K562 (cell line): ENCODE measurements around the gene SERPINE3. TPM values are rescaled to one million over a fixed set of nuclear protein-coding genes. Genes with fewer than 3 reads are reported as not detected.

Experiments used
- ATAC-seq: fragments of 200-7000 bp; cut with Tn5 transposase; 3 replicates; pipeline ENCODE4 v1.9.1; 2020; ENCODE audit warnings: moderate library complexity
- BruUV-seq: library from RNA; stranded (reverse); fragments of 400-500 nt; replicated peaks from 2 replicates; lab custom pipeline; 2021; lab: Mats Ljungman, UMichigan
- CTCF ChIA-PET: fragments of 300-600 bp; formaldehyde crosslinking; extraction: SDS; loops from one replicate; lab custom pipeline; 2021; ENCODE audit warnings: low intra/inter-chr PET ratio; lab: Yijun Ruan, JAX
- POLR2A ChIA-PET: fragments of 300-600, 350-650 bp; sonication (Branson Sonifier 250); formaldehyde crosslinking; extraction: SDS; loops from one replicate; lab custom pipeline; 2021; ENCODE audit warnings: antibody characterized with exemption, inconsistent platforms; lab: Yijun Ruan, JAX
- DNase-seq, 4 experiments: peaks; one replicate each; pipeline versions ENCODE4 v3.0.0 to v3.0.0-alpha.2; 2011 to 2018; ENCODE audit warnings: low spot score in 3 of 4, mixed read lengths in 3 of 4; ENCODE audit errors: extremely low read depth in 1 of 4
- FAIRE-seq: peaks from 2 replicates; lab custom pipeline; 2011; peaks lifted over from hg19 to GRCh38; lab: Jason Lieb, UNC
- H2AFZ ChIP-seq: 2 replicates; pipeline ENCODE4 v1.6.0; 2011; ENCODE audit warnings: low read depth, low read length, control low read depth, inconsistent platforms
- H3K27ac ChIP-seq: fragments of 200-600 bp; 3 replicates; pipeline ENCODE4 v1.8.0; 2011; ENCODE audit warnings: low read depth, mild to moderate bottlenecking, control low read depth, inconsistent platforms, low read length, moderate library complexity, mixed read lengths; ENCODE audit errors: extremely low read depth
- H3K27me3 ChIP-seq, 2 experiments: fragments of 300-600 bp in 1 of 2; 2 replicates in 1 of 2; 3 replicates in 1 of 2; pipeline versions ENCODE4 v1.6.0 to v1.8.0; 2011; ENCODE audit warnings: inconsistent platforms in 2 of 2, low read length in 2 of 2, mild to moderate bottlenecking in 1 of 2, mixed read lengths in 1 of 2, moderate library complexity in 1 of 2; ENCODE audit not compliant: control insufficient read depth in 2 of 2, insufficient read depth in 2 of 2
- H3K36me3 ChIP-seq: fragments of 300-600 bp; 3 replicates; pipeline ENCODE4 v1.8.0; 2011; ENCODE audit warnings: mild to moderate bottlenecking, low read length, inconsistent platforms; ENCODE audit not compliant: control insufficient read depth, insufficient read depth
- H3K4me1 ChIP-seq, 2 experiments: fragments of 200-600 bp in 1 of 2; replicated peaks in 1 of 2; 2 replicates in 1 of 2; 3 replicates in 1 of 2; pipeline versions ENCODE4 v1.5.1 to v1.8.0; 2011; ENCODE audit warnings: inconsistent platforms in 2 of 2, low read length in 2 of 2, mild to moderate bottlenecking in 1 of 2, mixed read lengths in 1 of 2, moderate library complexity in 1 of 2; ENCODE audit not compliant: control insufficient read depth in 2 of 2, insufficient read depth in 2 of 2
- H3K4me2 ChIP-seq: 2 replicates; pipeline ENCODE4 v1.6.1; 2011; ENCODE audit warnings: low read length, control low read depth, inconsistent platforms, mixed read lengths; ENCODE audit not compliant: insufficient read depth
- H3K4me3 ChIP-seq: fragments of 200-600 bp; sonication (generic), shearing (Covaris generic); 2 replicates; pipeline ENCODE4 v1.5.1; 2016; ENCODE audit warnings: control low read depth, inconsistent platforms
- H3K79me2 ChIP-seq: fragments of 200-600 bp; 3 replicates; pipeline ENCODE4 v1.8.0; 2011; ENCODE audit warnings: low read length, inconsistent platforms; ENCODE audit not compliant: control insufficient read depth, insufficient read depth
- H3K9ac ChIP-seq, 2 experiments: 2 replicates each; pipeline versions ENCODE4 v1.6.0 to v1.6.1; 2011; ENCODE audit warnings: low read depth in 2 of 2, low read length in 2 of 2, control low read depth in 1 of 2, inconsistent platforms in 1 of 2, mild to moderate bottlenecking in 1 of 2, mixed read lengths in 1 of 2; ENCODE audit not compliant: insufficient read depth in 1 of 2
- H3K9me1 ChIP-seq: one replicate; pipeline ENCODE4 v1.6.0; 2011; ENCODE audit warnings: inconsistent platforms, mild to moderate bottlenecking, low read length, moderate library complexity; ENCODE audit not compliant: control insufficient read depth, insufficient read depth
- H3K9me3 ChIP-seq: replicated peaks from 2 replicates; pipeline ENCODE4 v1.5.1; 2011; ENCODE audit warnings: low read depth, low read length, inconsistent platforms; ENCODE audit not compliant: control insufficient read depth, insufficient read depth
- H4K20me1 ChIP-seq: replicated peaks from 2 replicates; pipeline ENCODE4 v1.6.1; 2011; ENCODE audit warnings: low read length, inconsistent platforms, mixed read lengths; ENCODE audit not compliant: control insufficient read depth, insufficient read depth
- E4F1 ChIP-seq: fragments of 250-450 bp; sonication (Bioruptor Pico); IDR thresholded peaks from 2 replicates; pipeline ENCODE4 v1.5.0; 2021; ENCODE audit warnings: mild to moderate bottlenecking, borderline replicate concordance
- FOXP4 ChIP-seq: sonication (generic); formaldehyde crosslinking; IDR thresholded peaks from 2 replicates; pipeline ENCODE4 v1.8.0; 2022; ENCODE audit warnings: mild to moderate bottlenecking, missing genetic modification reagents, borderline replicate concordance
- TAF9B ChIP-seq: fragments of 450-650 bp; IDR thresholded peaks from 2 replicates; pipeline ENCODE4 v1.6.1; 2018; ENCODE audit warnings: mild to moderate bottlenecking; ENCODE audit not compliant: partially characterized antibody
- ZNF316 ChIP-seq: fragments of 450-650 bp; IDR thresholded peaks from 2 replicates; pipeline ENCODE4 v1.6.1; 2016
- WGBS: fragments of 100-300 bp; shearing (Covaris generic); methylation state at CpG from one replicate; pipeline ENCODE4 v1.1.6; 2016; ENCODE audit warnings: low coverage, mixed read lengths; ENCODE audit not compliant: insufficient coverage; ENCODE audit errors: missing lambda C conversion rate; 5-methylcytosine and 5-hydroxymethylcytosine counted together
- in situ Hi-C: fragments of 300-500 bp; cut with MboI; formaldehyde crosslinking; loops from 4 replicates; pipeline ENCODE4 v1.15.0; 2018; ENCODE audit warnings: inconsistent platforms, mixed read lengths
- intact Hi-C: fragments of 100-400 bp; cut with micrococcal nuclease; formaldehyde crosslinking; loops from 2 replicates; pipeline ENCODE4 v1.14.2; 2022
- polyA plus RNA-seq, 8 experiments: library from polyadenylated mRNA; depleted of rRNA in 4 of 8; stranded (reverse) in 5 of 8; unstranded in 3 of 8; fragments of >200 nt; fragmentation: Nextera tagmentation in 2 of 8; fragmentation: Illumina TruSeq in 1 of 8; extraction: Ambion mirVana in 2 of 8; extraction: Trizol in 1 of 8; gene quantifications; 2 replicates each; pipeline versions ENCODE4 v1.2.1 to v1.2.3, GENCODE V29; 2011 to 2014; ENCODE audit warnings: inconsistent platforms in 1 of 8, missing spikeins in 1 of 8
- total RNA-seq, 7 experiments: library from RNA; depleted of rRNA in 6 of 7; stranded (reverse); fragments of >200 nt in 6 of 7; fragmentation: Illumina TruSeq in 2 of 7; extraction: Trizol in 2 of 7; gene quantifications; 2 replicates each; pipeline versions ENCODE4 v1.2.1 to v1.2.3, GENCODE V29; 2011 to 2021; ENCODE audit warnings: low replicate concordance in 1 of 7

The SERPINE3 gene
- total and polyA plus RNA-seq, 9 of the 15 experiments (the other 6 are each of a cell fraction or from before 2014, with no cell fraction given) = not detected

- TF ChIP-seq E4F1 (CRISPR knock-in tag) (no peak), TAF9B (no peak)
Observed at GRCh38 chr13:51330791-51331190, 8.7 kb upstream of the SERPINE3 start (continued).

GRCh38 chr13:51331354-51331861, 8.1 kb upstream of the SERPINE3 start:
- 2% methylated on average over 6 of the region's 6 CpGs for WGBS
- no peak for FAIRE-seq
- H3K4me3 ChIP-seq = no peak overlapping the region
- TF ChIP-seq ZNF316 (no peak), FOXP4 (CRISPR knock-in tag) (no peak)
- in situ Hi-C loops = no loop called here
- no peaks in the 10 kb centered on the region; a peak in 2 of 5 replicates for H3K4me1 ChIP-seq
- H3K9me1 ChIP-seq = no peaks in the 10 kb centered on the region
- no peak overlapping the region for H3K4me2 ChIP-seq
- intact Hi-C loops = no loop called here
- H3K27me3 ChIP-seq = peaks cover under 1 to 5% of the 10 kb centered on the region in 2 experiments; a peak in 3 of 5 replicates
- no peak overlapping the region for H2AFZ ChIP-seq
- no peaks in the 10 kb centered on the region for H3K79me2 ChIP-seq
- no peak for ATAC-seq
- H3K27ac ChIP-seq = no peak overlapping the region
- no peak for DNase-seq
- H3K36me3 ChIP-seq = no peaks in the 10 kb centered on the region
- ChIA-PET POLR2A (interaction anchor here (0.7 kb wide), 1 partner anchor 9 kb away, joined by 3 read pairs; no protein-coding TSS in a partner anchor), CTCF (no interaction called here)
- H3K9ac ChIP-seq = no peak overlapping the region
- H3K9me3 ChIP-seq = no peaks in the 10 kb centered on the region
- BruUV-seq = no TSS peak
- H4K20me1 ChIP-seq = no peaks in the 10 kb centered on the region
